Activated CD8-positive, alpha-beta memory T cell treated with anti-CD3 and anti-CD28 coated beads, Interleukin-2, amount 10 ng/mL, durations not matched to agents 7 days and 5 days (primary cell): ENCODE measurements around the gene PORCN. TPM values are rescaled to one million over a fixed set of nuclear protein-coding genes. Genes with fewer than 3 reads are reported as not detected.
"Not testable (repeated sequence)": the region's sequence is repeated elsewhere in the genome, so short reads cannot be mapped to it uniquely, and the experiment has no call there.

ENCODE experiments used
- ATAC-seq: fragments of 150-1000 bp; cut with Tn5 transposase; one replicate; pipeline ENCODE4 v1.10.0; 2021; ENCODE audit warnings: moderate library complexity
- CTCF ChIA-PET: fragments of 350-600 bp; sonication (Branson Sonifier 250); formaldehyde crosslinking; loops from one replicate; lab custom pipeline; 2021; ENCODE audit warnings: antibody characterized with exemption; lab: Charles Lee
- DNase-seq: peaks from one replicate; pipeline ENCODE4 v3.0.0-alpha.2; 2020
- H3K27ac Mint-ChIP-seq: one replicate; pipeline ENCODE4 v1.8.0; 2021; ENCODE audit warnings: mild to moderate bottlenecking, mixed read lengths
- H3K27me3 Mint-ChIP-seq: one replicate; pipeline ENCODE4 v1.8.0; 2021; ENCODE audit warnings: mixed read lengths
- H3K36me3 Mint-ChIP-seq: one replicate; pipeline ENCODE4 v1.8.0; 2021; ENCODE audit warnings: mild to moderate bottlenecking, mixed read lengths
- H3K4me1 Mint-ChIP-seq: one replicate; pipeline ENCODE4 v1.8.0; 2021; ENCODE audit warnings: mixed read lengths
- H3K4me3 Mint-ChIP-seq: one replicate; pipeline ENCODE4 v1.8.0; 2021; ENCODE audit warnings: mild to moderate bottlenecking, moderate library complexity, mixed read lengths
- H3K9me3 Mint-ChIP-seq: one replicate; pipeline ENCODE4 v1.8.0; 2022; ENCODE audit warnings: low read depth, mixed read lengths
- total RNA-seq, 2 experiments: library from RNA; stranded (reverse); gene quantifications; one replicate each; pipeline ENCODE4 v1.2.3, GENCODE V29; 2021

The PORCN gene
- total RNA-seq, 2 experiments from 2014 or later = 22.4 to 25.7 TPM

DNA sequence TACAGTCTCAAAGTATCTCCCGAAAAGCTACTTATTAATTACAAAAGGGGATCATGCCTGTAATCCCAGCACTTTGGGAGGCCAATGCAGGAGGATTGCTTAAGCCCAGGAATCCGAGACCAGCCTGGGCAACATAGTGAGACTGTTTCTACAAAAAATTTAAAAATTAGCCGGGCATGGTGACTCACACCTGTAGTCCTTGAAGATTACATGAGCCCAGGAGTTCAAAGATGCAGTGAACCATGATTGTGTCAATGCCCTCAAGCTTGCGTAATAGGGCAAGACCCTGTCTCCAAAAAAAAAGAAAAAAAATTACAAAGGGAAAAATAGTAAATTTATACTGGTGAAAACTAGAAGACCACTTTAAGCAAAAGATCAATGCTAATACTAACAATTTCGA is 3.3 kb upstream of the PORCN start:
- peaks cover 15% of the 10 kb centered on the region for H3K4me1 Mint-ChIP-seq
- H3K36me3 Mint-ChIP-seq = no peaks in the 10 kb centered on the region
- no peak overlapping the region for H3K27ac Mint-ChIP-seq
- no peaks in the 10 kb centered on the region for H3K9me3 Mint-ChIP-seq
- no peak overlapping the region for H3K4me3 Mint-ChIP-seq
- no peak for ATAC-seq
- CTCF ChIA-PET = no interaction called here
- DNase-seq = no peak
- no peaks in the 10 kb centered on the region for H3K27me3 Mint-ChIP-seq

DNA sequence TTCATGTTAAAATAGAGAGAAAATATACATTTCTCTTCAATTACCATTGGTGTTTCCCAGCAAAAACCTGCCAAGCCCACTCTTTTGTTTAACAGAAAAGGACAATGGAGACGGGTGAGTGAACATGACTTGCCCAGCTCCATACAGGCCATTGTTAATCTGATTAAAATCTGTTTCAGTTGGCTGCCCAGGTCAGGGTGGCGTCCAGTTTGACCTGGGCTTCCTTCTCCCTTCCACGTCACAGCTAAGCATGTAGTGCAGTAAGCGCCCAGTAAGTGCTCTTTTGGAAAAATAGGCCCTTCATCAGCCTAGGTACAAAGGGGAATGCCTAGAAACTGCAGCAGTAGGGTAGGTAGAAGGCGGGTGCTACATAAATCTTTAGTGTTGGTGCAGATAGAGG is 1.5 kb upstream of the PORCN start:
- no peak for DNase-seq
- ATAC-seq = no peak
- Mint-ChIP-seq H3K36me3 (peaks cover 9% of the 10 kb centered on the region), H3K9me3 (no peaks in the 10 kb centered on the region), H3K4me3 (no peak overlapping the region), H3K27ac (no peak overlapping the region), H3K4me1 (peaks cover 29% of the 10 kb centered on the region), H3K27me3 (no peaks in the 10 kb centered on the region)
- CTCF ChIA-PET = interaction anchor here (1.6 to 2.3 kb wide), 2 partner anchors 14 to 32 kb away, joined by 5 to 8 read pairs; partner anchors contain the start of gene TBC1D25

DNA sequence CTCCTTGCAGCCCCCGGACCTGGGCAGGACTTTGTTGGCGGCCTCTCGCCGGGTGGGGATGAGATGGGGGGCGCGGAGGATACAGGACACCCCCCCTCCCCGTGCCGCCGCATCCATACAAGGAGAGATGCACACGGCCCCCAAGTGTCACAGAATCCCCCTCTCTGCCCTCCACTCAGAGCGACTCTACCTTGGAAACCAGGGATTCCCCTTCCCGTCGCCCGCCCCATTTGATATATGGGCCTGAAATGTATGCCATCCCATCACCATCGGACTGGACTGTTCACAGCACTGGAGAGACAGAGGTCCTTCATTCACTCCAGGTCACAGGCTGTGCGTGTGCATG is 426 bp downstream of the PORCN start:
- Mint-ChIP-seq H3K4me1 (peaks cover 30% of the 10 kb centered on the region), H3K9me3 (no peaks in the 10 kb centered on the region), H3K27me3 (no peaks in the 10 kb centered on the region), H3K27ac (peak overlapping the region; percentile 81), H3K4me3 (peak overlapping the region; percentile 90), H3K36me3 (peaks cover 9% of the 10 kb centered on the region)
- DNase-seq = no peak
- ATAC-seq = peak; percentile 21
- CTCF ChIA-PET = interaction anchor here (2.3 kb wide), 1 partner anchor 30 kb away, joined by 8 read pairs; the partner anchor contains the start of gene TBC1D25

DNA sequence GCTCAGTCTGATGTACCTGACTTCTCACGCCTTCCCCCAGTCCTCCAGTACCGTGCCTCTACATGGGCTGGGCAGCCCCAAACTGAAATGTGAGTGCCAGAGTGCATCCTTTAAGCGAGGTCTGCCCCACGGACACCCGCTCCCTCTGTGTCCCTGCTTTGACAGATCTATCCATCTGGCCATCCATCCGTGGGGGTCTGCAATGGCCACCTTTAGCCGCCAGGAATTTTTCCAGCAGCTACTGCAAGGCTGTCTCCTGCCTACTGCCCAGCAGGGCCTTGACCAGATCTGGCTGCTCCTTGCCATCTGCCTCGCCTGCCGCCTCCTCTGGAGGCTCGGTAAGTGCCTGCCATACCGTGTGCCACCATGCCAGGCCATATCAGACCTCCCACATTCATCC is 827 bp downstream of the PORCN start:
- Mint-ChIP-seq H3K36me3 (peaks cover 9% of the 10 kb centered on the region), H3K4me1 (peaks cover 30% of the 10 kb centered on the region), H3K27ac (peak overlapping the region; percentile 81), H3K9me3 (no peaks in the 10 kb centered on the region), H3K27me3 (no peaks in the 10 kb centered on the region), H3K4me3 (peak overlapping the region; percentile 90)
- no peak for ATAC-seq
- CTCF ChIA-PET = interaction anchor here (1.2 kb wide), 1 partner anchor 21 kb away, joined by 3 read pairs; no protein-coding TSS in a partner anchor
- DNase-seq = no peak

DNA sequence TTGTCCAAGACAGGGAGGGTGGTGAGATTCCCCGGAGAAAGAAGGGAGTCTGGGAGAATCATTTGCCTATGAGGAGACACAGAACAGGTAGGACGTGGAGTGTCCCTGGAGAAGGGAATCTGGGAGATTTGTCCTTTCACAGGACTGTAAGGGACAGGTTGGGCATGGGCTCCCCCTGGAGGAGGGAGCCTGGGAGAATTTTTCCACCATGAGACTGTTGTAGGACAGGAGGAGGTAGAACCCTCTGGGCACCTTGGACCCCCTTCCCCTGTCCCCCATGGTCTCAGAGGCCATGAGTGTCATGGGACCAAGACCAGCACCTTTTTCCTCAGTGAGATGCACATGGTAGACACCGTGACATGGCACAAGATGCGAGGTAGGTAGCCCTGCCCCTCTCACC is 2.8 kb downstream of the PORCN start:
- ATAC-seq = no peak
- H3K4me3 Mint-ChIP-seq = no peak overlapping the region
- CTCF ChIA-PET = no interaction called here
- no peaks in the 10 kb centered on the region for H3K27me3 Mint-ChIP-seq
- H3K27ac Mint-ChIP-seq = no peak overlapping the region
- peaks cover 16% of the 10 kb centered on the region for H3K36me3 Mint-ChIP-seq
- H3K4me1 Mint-ChIP-seq = peaks cover 34% of the 10 kb centered on the region
- no peak for DNase-seq
- H3K9me3 Mint-ChIP-seq = no peaks in the 10 kb centered on the region

DNA sequence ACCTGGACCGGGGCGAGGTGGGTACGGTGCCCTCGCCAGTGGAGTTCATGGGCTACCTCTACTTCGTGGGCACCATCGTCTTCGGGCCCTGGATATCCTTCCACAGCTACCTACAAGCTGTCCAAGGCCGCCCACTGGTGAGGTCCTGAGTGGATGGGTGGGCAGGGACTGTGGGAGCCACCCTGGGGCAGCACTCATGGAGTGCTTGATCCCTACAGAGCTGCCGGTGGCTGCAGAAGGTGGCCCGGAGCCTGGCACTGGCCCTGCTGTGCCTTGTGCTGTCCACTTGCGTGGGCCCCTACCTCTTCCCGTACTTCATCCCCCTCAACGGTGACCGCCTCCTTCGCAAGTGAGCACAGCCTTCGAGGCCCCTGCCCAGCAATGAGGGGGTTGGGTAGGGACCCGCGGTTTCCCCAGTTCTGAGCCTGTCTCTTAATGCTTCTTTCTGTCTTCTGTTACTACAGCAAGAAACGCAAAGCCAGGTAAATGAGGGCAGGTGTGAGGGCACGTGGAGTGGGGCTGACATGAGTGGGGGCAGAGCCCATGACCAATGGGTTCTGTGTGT is 3.7 kb downstream of the PORCN start:
- Mint-ChIP-seq H3K36me3 (peaks cover 16% of the 10 kb centered on the region), H3K9me3 (no peaks in the 10 kb centered on the region), H3K4me1 (peaks cover 40% of the 10 kb centered on the region), H3K4me3 (no peak overlapping the region), H3K27ac (no peak overlapping the region), H3K27me3 (no peaks in the 10 kb centered on the region)
- no peak for ATAC-seq
- DNase-seq = no peak
- CTCF ChIA-PET = no interaction called here

DNA sequence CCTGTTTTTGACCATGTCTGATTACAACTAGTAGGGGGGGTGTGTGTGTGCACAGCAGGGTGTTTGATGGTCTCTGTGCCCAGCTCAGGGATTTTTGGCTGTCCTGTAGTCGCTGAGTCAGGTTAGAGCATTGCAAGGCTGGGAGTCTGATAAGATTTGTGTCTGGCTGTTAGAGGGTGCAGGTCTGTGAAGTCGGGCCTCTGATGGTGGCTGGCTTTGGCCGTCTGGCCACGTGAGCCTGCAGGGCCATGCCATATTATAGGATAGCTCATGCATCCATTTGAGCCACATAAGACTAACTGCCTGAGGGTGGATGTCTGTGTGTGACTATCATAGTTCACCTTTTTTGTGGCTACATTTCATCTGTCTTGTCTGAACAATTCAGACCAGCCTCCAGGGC is 4.9 kb downstream of the PORCN start:
- DNase-seq (no peak), ATAC-seq (no peak)
- H3K27me3 Mint-ChIP-seq = no peaks in the 10 kb centered on the region
- peaks cover 38% of the 10 kb centered on the region for H3K4me1 Mint-ChIP-seq
- H3K36me3 Mint-ChIP-seq = peaks cover 16% of the 10 kb centered on the region
- H3K9me3 Mint-ChIP-seq = no peaks in the 10 kb centered on the region
- no peak overlapping the region for H3K4me3 Mint-ChIP-seq
- CTCF ChIA-PET = no interaction called here
- H3K27ac Mint-ChIP-seq = no peak overlapping the region

DNA sequence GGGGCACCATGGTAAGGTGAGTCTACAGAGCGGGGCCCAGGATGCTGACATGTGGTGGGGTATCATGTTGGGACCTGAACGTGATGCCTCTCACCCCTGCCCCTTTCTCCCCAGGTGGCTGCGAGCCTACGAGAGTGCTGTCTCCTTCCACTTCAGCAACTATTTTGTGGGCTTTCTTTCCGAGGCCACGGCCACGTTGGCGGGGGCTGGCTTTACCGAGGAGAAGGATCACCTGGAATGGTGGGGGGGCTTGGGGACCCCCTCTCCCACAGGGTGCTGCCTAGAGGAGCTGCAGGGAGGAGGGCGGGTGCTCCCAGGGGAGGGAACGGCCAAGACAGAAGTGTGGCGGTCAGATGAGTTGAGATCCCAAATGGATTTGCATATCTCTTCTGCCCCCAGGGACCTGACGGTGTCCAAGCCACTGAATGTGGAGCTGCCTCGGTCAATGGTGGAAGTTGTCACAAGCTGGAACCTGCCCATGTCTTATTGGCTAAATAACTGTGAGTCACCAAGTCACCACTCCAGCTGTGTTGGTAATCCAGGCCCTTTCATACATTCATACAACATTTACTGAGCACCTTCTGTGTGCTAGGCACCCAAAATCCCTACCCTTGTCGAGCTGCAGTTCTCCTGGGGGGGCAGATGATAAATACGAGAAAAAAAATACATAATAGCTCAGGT is 5.5 kb downstream of the PORCN start:
- ATAC-seq (no peak), DNase-seq (no peak)
- Mint-ChIP-seq H3K27me3 (no peaks in the 10 kb centered on the region), H3K9me3 (no peaks in the 10 kb centered on the region), H3K4me3 (no peak overlapping the region), H3K27ac (no peak overlapping the region), H3K36me3 (peaks cover 18% of the 10 kb centered on the region), H3K4me1 (peaks cover 39% of the 10 kb centered on the region)
- CTCF ChIA-PET = interaction anchor here (1.2 kb wide), 1 partner anchor 25 kb away, joined by 3 read pairs; the partner anchor contains the start of gene TBC1D25

DNA sequence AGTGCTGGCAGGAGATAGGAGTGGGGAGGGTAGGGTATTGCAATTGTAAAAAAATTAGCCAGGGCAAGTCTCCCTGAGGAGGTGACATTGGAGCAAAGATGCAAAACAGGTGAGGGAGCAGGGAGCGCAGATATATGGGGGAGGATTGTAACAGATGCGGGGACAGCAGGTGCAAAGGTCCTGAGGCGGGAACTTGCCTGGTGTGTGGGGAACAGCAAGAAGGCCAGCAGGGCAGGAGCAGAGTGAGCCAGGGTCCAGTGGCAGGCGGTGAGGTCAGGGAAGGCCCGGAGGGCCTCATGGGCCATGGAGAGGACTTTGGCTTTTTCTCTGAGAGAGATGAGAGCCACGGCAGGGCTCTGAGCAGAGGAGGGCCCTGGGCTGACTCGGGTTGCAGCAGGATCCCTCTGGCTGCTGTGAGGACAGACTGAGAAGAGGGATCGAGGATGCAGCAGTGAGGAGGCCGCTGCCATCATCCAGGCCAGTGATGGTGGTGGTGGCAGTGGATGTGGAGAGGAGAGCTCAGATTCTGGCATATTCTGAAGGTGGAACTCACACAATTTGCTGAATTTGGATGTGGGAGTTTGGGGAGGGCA is 6.2 kb downstream of the PORCN start:
- H3K4me1 Mint-ChIP-seq = peaks cover 38% of the 10 kb centered on the region
- no peaks in the 10 kb centered on the region for H3K9me3 Mint-ChIP-seq
- no peak for ATAC-seq
- peak overlapping the region; percentile 49 for H3K27ac Mint-ChIP-seq
- CTCF ChIA-PET = interaction anchor here (1.2 kb wide), 1 partner anchor 24 kb away, joined by 3 read pairs; the partner anchor contains the start of gene TBC1D25
- peaks cover 20% of the 10 kb centered on the region for H3K36me3 Mint-ChIP-seq
- no peaks in the 10 kb centered on the region for H3K27me3 Mint-ChIP-seq
- DNase-seq = no peak
- no peak overlapping the region for H3K4me3 Mint-ChIP-seq

DNA sequence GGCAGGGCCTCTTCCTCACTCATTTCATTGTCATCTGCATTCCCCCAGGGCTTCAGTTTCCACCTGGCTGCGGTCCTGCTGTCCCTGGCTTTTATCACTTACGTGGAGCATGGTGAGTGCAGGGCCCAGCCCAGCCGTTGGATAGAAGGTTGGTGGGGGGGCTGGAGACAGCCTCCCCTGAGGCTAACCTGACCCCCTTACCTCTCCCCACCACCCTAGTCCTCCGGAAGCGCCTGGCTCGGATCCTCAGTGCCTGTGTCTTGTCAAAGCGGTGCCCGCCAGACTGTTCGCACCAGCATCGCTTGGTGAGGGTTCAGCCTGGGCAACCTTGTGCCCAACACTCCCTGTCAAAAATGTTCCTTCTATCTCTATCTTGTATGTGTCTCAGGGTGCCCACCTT is 7.0 kb downstream of the PORCN start:
- H3K4me1 Mint-ChIP-seq = peaks cover 38% of the 10 kb centered on the region
- H3K36me3 Mint-ChIP-seq = peaks cover 18% of the 10 kb centered on the region
- CTCF ChIA-PET = no interaction called here
- H3K4me3 Mint-ChIP-seq = no peak overlapping the region
- H3K27me3 Mint-ChIP-seq = no peaks in the 10 kb centered on the region
- DNase-seq (no peak), ATAC-seq (no peak)
- no peaks in the 10 kb centered on the region for H3K9me3 Mint-ChIP-seq
- no peak overlapping the region for H3K27ac Mint-ChIP-seq

DNA sequence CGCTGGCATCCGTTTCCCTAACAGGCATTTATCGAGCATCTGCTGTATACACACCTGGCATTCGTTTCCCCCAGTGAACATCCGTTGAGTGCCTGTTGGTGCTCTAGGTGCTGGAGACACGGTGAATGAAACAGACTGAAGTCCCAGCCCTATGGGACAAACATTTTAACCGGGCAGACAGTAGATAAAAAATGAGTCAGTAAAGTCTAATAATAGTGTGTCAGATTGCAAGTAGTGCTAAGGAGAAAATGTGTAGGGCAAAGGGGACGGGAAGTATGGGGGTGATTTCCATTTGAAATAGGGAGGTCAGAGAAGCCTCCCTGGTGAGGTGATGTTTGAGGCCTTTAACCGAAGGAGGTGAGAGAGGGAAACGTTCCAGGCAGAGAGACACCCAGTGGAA is 7.5 kb downstream of the PORCN start:
- CTCF ChIA-PET = no interaction called here
- H3K9me3 Mint-ChIP-seq = no peaks in the 10 kb centered on the region
- no peak overlapping the region for H3K4me3 Mint-ChIP-seq
- no peaks in the 10 kb centered on the region for H3K27me3 Mint-ChIP-seq
- no peak for DNase-seq
- peak overlapping the region; percentile 42 for H3K27ac Mint-ChIP-seq
- H3K36me3 Mint-ChIP-seq = peaks cover 17% of the 10 kb centered on the region
- ATAC-seq = no peak
- peaks cover 38% of the 10 kb centered on the region for H3K4me1 Mint-ChIP-seq

DNA sequence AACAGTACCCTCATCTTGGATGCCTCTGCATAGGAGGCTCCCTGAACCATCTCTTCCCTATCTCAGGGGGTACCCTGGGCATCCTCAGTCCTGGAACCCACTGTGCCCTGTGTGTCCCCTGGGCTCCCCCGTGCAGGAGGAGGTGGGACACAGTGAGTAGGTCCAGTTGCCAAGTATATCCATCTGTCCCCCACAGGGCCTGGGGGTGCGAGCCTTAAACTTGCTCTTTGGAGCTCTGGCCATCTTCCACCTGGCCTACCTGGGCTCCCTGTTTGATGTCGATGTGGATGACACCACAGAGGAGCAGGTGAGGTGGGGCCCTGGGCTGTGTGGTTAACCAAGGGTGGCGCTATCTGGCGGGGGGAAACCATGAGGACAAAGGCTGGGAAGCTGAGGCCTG is 8.2 kb downstream of the PORCN start:
- peaks cover 13% of the 10 kb centered on the region for H3K36me3 Mint-ChIP-seq
- peak overlapping the region; percentile 30 for H3K27ac Mint-ChIP-seq
- DNase-seq = no peak
- H3K27me3 Mint-ChIP-seq = no peaks in the 10 kb centered on the region
- H3K9me3 Mint-ChIP-seq = no peaks in the 10 kb centered on the region
- peaks cover 33% of the 10 kb centered on the region for H3K4me1 Mint-ChIP-seq
- ATAC-seq = no peak
- no peak overlapping the region for H3K4me3 Mint-ChIP-seq
- CTCF ChIA-PET = interaction anchor here (0.7 kb wide), 1 partner anchor 43 kb away, joined by 3 read pairs; no protein-coding TSS in a partner anchor

DNA sequence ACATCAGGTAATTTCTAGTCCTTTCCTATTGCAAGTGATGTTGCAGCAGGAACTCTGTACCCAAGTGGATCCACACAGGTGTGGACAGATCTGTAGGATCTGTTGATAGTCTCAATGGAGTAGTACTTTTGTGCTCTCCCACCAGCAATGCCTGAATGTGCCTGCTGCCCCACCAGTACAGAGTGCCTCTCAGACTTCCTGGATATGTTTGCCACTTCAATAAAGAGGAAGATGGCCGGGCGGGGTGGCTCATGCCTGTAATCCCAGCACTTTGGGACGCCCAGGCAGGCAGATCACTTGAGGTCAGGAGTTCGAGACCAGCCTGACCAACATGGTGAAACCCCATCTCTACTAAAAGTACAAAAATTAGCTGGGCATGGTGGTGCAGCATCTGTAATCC is 10.7 kb downstream of the PORCN start:
- not testable (repeated sequence) for DNase-seq, H3K4me3 Mint-ChIP-seq
- H3K4me1 Mint-ChIP-seq = peaks cover 35% of the 10 kb centered on the region

DNA sequence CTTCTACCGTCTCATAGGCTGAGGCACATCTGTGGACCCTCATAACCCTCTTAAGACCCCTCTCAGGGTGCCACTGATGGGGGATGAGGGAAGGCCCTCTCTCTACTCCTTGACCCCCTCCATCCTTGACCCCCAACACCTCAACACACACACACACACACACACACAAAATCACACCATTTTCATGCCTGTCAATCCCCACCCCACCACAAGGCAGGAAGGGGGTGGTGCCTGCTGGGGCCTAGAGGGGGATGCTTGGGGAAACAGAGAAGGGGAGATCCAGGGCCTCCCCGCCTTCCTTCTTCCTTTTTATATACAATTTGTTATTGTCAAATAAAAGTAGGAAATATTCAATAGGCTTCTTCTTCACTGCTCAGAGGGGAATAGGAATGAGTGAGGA is 11.7 kb downstream of the PORCN start:
- Mint-ChIP-seq H3K9me3 (no peaks in the 10 kb centered on the region), H3K36me3 (peaks cover 25% of the 10 kb centered on the region), H3K27ac (peak overlapping the region; percentile 93), H3K4me3 (peak overlapping the region; percentile 93), H3K4me1 (peaks cover 40% of the 10 kb centered on the region), H3K27me3 (no peaks in the 10 kb centered on the region)
- ATAC-seq (no peak), DNase-seq (peak; percentile 65)
- CTCF ChIA-PET = no interaction called here

More for the DNA sequence above, 10.7 kb downstream of the PORCN start:
- H3K9me3 Mint-ChIP-seq, ATAC-seq, H3K27me3 Mint-ChIP-seq, CTCF ChIA-PET: not testable (repeated sequence)
- Mint-ChIP-seq H3K36me3 (peaks cover 21% of the 10 kb centered on the region), H3K27ac (peak overlapping the region; percentile 93)
